HG03175 (cell line): Measurements from ENCODE around the gene EEF1AKMT3.

Experiments
- ATAC-seq: cut with Tn5 transposase; IDR thresholded peaks from one replicate; pipeline ENCODE4 v1.9.1; 2021; ENCODE audit warnings: mild to moderate bottlenecking, moderate library complexity; ENCODE audit not compliant: unreplicated experiment

EEF1AKMT3 gene

DNA sequence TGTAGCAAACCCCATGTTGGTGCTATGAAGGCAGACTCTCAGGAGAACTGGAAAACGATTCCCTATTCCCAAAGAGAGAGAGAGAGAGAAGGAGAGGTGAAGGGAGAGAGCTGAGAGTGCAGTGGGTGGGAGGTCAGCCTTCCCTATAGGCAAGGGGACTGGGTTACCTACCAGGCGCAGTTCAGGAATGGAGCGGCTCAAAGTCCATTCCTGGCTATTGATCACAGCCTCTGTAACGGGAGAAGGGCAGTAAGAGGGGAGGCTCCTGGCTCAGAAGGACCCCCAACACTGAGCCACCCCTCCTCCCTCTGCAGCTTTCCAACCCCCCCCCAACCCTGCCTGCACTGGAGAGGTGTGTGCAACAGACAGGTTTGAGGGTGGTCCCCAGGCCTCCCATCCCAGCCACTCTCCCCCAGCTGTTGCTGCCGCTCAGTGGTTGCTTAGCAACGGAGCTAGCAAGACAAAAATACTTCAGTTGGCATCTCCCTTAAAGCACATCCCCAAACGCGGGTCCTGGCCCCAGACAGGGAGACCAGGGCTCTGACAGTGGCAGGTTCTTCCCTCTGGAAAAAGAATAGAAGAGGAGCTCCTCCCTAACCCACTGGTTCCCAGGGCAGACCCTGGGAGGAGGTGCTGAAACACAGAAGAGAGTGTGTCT lies 37.1 kb upstream of the EEF1AKMT3 start:
- no peak for ATAC-seq

GRCh38 chr12:57735952-57736740 lies 36.3 kb upstream of the EEF1AKMT3 start:
- no peak for ATAC-seq

DNA sequence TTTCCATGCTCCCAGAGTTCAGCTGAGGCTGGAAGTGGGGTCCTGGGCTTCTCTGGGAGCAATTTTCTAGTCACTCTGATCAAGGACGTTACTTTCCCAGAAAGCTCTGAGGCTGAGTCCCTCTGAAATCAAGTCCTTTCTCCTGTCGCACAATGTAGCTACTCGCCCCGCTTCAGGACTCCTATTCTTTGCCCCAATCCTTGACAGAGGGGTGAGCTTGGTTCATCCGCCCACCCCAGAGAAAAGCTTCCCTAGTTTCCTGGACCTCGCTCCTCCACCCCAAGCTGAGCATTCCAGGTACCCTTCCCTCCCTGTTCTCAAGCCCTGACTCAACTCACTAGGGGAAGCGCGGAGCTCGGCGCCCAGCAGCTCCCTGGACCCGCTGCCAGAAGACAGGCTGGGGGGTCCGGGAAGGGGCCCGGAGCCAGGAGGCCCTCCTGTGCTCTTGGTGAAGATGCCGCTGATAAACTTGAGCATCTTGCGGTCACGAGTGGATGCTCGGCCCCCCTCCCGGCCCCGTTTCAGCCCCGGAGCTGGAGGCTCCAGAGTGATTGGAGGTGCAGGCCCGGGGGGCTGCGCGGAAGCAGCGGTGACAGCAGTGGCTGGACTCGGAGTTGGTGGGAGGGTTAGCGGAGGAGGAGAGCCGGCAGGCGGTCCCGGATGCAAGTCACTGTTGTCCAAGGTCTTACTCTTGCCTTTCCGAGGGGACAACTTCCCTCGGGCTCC lies 35.5 kb upstream of the EEF1AKMT3 start:
- ATAC-seq: no peak

DNA sequence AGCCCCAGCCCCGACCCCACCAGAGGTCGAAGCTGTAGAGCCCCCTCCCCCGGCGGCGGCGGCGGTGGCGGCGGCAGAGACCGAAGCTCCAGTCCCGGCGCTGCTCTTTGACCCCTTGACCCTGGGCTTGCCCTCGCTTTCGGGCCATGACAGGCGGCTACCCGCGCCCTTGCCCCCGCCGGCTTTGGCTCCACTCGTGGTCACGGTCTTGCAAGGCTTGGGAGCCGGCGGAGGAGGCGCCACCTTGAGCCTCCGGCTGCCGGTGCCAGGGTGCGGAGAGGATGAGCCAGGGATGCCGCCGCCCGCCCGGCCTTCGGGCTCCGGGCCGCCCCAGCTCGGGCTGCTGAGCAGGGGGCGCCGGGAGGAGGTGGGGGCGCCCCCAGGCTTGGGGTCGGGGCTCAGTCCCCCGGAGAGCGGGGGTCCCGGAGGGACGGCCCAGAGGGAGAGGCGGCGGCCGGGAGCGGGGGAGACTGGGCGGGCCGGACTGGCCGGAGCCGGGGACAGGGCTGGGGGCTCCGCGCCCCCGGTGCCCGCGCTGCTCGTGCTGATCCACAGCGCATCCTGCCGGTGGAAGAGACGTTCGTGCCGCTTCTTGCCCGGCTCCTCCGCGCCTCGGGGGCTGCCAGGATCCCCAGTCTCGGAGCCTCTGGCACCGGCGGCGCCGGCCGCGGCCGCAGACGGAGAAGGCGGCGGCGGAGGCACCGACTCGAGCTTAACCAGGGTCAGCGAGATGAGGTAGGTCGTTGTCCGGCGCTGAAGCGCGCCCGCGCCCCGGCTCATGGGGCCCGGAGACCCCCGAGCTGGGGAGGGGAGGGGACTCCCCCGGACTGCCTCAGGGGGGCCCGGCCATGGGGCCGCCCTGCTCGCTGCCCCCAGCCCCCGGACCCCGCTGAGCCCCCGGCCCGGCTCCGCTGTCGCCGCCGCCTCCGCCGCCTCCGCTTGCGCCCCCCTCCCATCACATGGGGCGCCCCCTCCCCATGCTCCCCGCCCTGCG lies 34.6 kb upstream of the EEF1AKMT3 start:
- ATAC-seq: no peak

DNA sequence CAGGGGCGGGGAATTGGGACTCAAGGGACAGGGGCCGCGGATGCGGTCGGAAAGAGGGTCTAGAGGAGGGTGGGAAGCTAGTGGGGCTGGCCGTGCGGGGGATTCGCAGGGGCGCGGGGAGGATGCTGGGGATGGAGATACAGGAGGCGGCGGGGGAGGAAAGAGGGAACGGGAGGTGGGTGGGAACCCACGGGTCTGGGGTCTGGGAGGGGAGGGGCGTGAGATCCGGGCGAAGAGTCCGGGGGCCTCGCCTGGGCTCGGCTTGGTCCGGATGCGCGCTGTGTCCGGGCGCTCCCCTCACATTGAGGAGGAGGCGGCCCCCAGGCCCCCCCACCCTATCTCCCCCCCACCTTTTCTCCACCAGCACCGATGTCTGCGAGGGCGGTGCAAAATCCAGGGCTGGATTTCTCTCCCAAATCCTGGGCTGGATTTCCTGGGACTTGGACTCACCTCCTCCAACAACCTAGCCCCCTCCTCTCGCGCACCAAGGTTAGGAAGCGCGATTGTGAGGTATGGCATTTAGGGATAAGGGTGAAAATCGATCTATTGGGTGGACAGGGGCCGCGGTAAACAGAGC lies 33.7 kb upstream of the EEF1AKMT3 start, which contains the start of gene AGAP2:
Gene AGAP2 (minus strand): TSS at position 82 of the 577 bp plus-strand sequence. CDS start 496 bp downstream, outside the sequence.
- no peak for ATAC-seq

- ATAC-seq: no peak
These were observed 33.0 kb upstream of the EEF1AKMT3 start for GRCh38 chr12:57739387-57739786.

- ATAC-seq: no peak
These were observed 32.4 kb upstream of the EEF1AKMT3 start for GRCh38 chr12:57739914-57740538.

- peak; percentile 70 for ATAC-seq
These were observed 31.6 kb upstream of the EEF1AKMT3 start for GRCh38 chr12:57740656-57741412.

GRCh38 chr12:57741413-57741789 lies 31.0 kb upstream of the EEF1AKMT3 start:
- ATAC-seq: no peak

GRCh38 chr12:57741844-57742738 lies 30.3 kb upstream of the EEF1AKMT3 start:
- ATAC-seq: peak; percentile 58

DNA sequence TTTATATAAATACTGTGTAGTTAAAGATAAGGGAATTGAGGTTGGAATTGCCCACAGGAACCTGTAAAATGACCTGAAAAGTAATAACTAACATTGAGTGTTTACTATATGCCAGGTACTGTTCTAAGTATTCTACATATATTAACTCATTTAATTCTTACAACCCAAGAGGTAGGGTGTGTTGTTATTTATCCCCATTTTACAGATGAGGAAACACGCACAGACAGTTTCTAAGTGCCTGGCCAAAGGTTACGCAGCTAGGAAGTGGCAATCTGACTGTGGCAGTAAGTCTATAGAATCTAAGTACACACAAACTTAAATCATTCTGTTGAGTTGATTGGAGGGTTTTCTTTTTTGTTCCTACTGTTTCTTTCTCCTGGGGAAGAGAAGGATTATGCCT lies 28.6 kb upstream of the EEF1AKMT3 start:
- ATAC-seq: no peak

- peak; percentile 33 for ATAC-seq
These were observed 28.1 kb upstream of the EEF1AKMT3 start for GRCh38 chr12:57744194-57744776.

- ATAC-seq: peak; percentile 80
These were observed 27.5 kb upstream of the EEF1AKMT3 start, which contains the start of gene TSPAN31 for GRCh38 chr12:57744777-57745484. TSS of gene TSPAN31 (plus strand) at chr12:57745039. CDS start at chr12:57745155, 116 bp downstream.

DNA sequence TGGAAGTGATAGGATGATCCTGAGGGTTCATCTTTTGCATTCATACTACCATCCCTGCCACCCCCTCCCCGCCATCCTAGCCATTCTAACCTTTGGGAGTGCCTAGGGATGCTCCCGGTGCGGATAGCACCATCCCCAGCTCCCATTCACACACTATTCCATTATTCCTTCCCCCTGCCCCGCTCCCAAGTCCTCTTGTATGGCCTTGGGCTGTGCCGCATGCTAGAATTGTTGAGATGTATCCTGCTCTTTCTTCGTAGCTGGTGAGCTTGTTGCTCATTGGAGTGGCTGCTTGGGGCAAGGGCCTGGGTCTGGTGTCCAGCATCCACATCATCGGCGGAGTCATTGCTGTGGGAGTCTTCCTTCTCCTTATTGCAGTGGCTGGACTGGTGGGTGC lies 26.9 kb upstream of the EEF1AKMT3 start:
- ATAC-seq: no peak

GRCh38 chr12:57746025-57746424 lies 26.4 kb upstream of the EEF1AKMT3 start:
- ATAC-seq: no peak

DNA sequence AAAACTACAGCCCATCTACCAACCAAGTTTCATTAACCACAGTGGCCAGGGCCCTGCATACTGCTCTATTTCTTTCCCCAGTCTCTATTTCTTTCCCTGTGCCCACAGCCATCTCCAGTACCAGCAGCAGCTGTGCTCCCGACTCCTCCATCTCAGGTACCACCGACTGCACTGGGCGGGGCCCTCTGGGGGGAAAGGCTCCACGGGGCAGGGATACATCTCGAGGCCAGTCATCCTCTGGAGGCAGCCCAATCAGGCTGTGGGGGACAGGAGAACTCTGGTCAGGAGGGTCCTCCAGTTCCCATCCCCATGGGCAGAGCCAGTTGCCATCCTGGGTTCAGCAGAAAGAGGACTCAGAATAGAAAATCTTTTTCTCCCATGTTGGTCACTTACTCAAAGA lies 23.4 kb upstream of the EEF1AKMT3 start:
- ATAC-seq: no peak
